HG02571 (cell line): ENCODE data around the gene ARHGAP24.
A peak's percentile ranks its signal among the peaks of the same experiment; 100 is the strongest.
"Not testable (repeated sequence)": the region's sequence is repeated elsewhere in the genome, so short reads cannot be mapped to it uniquely, and the experiment has no call there.

ENCODE experiments used
- ATAC-seq: cut with Tn5 transposase; IDR thresholded peaks from one replicate; pipeline ENCODE4 v1.9.1; 2021; ENCODE audit warnings: mild to moderate bottlenecking, moderate library complexity; ENCODE audit not compliant: unreplicated experiment

Gene ARHGAP24

DNA sequence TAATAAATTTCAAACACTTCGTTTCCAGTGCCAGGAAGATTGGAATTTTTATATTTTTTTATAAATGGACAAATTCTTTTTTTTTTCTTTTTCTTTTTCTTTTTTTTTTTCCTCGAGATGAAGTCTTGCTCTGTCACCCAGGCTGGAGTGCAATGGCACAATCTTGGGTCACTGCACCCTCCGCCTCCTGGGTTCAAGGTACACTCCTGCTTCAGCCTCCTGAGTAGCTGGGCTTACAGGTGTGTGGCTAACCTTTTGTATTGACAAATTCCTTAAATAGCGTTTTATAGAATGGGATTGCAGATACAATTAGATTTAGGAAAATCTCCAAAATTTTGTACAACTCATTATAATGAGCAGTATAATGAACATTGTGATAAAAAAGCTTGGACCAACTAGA is 328.9 kb downstream of the ARHGAP24 start:
- no peak for ATAC-seq

GRCh38 chr4:85805891-85806290 is 330.9 kb downstream of the ARHGAP24 start:
- ATAC-seq = no peak

GRCh38 chr4:85806334-85806733 is 331.4 kb downstream of the ARHGAP24 start:
- ATAC-seq = no peak

DNA sequence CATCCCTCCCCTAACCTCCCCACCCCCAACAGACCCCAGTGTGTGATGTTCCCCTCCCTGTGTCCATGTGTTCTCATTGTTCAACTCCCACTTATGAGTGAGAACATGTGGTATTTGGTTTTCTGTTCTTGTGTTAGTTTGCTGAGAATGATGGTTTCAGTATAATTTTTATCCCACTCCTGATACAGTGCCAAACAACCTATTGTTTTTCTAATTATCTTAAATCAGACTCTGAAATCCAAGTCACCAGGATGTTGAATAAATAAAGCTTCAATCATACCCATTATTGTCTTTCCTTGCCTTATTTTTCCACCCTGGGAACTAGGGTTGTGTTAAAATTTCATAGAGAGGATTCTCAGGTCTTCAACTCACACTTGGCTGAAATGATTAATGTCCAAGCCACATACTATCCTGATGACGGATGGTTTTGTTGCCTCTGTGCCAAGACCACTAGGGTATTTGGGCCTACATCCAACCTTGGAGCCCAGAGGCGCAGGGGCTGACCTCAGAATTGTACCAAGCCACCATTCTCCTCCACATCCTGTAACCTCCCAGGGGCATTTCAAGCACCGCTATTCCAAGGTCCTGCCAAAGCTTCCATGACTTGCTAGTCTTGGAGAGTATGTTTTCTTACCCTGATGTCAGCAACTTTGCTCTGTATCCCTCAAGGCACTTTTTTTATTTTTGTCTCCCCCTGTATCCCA is 332.4 kb downstream of the ARHGAP24 start:
- no peak for ATAC-seq

DNA sequence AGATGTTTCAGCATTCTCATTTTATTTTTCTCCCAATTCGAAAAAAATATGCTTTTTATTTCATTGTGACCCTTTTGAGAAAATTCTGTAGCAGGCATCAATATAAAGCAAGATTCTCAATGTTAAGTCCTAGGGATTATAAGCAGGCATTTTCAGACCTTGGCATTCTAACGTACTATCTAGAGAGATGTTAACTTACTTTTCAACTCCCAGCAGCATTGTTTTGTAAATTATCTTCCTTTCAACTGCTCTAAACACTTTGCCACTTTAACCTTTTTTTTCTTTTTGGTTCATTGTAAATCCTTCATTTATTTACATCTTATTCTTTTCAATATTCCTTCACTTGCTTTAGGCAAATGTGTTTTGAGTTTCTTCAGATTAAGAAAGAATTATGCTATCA is 333.2 kb downstream of the ARHGAP24 start:
- ATAC-seq = no peak

GRCh38 chr4:85808864-85809263 is 333.9 kb downstream of the ARHGAP24 start:
- ATAC-seq = no peak

DNA sequence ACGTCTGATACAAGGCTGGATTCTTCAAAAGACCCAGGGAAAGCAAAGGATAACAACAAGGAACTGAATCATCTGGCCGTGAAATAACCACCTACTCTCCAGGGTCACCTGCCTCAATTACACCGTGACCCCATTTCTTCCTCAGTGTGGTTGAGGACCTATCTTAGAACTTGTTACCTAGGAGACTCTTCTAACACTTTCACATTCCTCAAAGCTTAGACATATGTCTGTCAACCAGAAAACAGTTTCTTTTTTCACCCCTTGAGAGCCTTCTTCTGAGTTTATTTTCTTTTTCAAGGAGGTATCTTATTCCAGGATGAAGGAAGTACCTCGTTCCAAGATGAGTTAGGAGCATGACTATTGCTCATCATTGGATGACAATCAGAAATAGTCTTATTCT is 337.8 kb downstream of the ARHGAP24 start:
- peak; percentile 45 for ATAC-seq

- no peak for ATAC-seq
These were observed 341.0 kb downstream of the ARHGAP24 start for GRCh38 chr4:85815796-85816459.

- ATAC-seq = no peak
These were observed 343.8 kb downstream of the ARHGAP24 start for GRCh38 chr4:85818700-85819099.

DNA sequence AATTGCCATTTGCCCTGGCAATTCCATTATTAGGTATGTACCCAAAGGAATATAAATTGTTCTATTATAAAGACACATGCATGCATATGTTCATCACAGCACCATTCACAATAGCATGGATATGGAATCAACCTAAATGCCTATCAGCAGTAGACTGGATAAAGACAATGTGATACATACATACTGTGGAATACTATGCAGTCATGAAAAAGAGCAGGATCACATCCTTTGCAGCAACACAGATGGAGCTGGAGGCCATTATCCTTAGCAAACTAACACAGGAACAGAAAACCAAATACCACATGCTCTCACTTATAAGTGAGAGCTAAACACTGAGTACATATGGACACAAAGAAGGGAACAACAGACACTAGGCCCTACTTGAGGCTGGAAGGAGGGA is 345.2 kb downstream of the ARHGAP24 start:
- ATAC-seq = not testable (repeated sequence)

GRCh38 chr4:85821688-85822455 is 346.9 kb downstream of the ARHGAP24 start:
- no peak for ATAC-seq

DNA sequence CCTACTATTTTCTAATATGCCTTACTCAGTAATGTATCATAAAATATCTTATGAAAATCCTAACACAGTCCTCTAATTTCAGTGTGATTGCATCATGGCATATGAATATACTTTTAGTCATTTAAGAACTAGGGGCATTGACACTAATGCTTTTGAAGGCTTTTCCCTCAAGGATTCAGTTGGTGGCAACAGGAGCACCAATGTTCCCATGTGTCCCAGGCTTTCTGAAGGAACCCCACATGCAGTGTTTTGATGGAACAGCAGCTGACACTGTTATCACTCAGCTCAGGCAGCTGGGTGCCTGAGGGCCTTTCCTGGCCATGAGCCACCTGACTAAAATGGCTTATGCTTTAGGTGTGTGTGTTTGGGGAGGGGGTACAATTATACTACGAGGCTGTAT is 348.3 kb downstream of the ARHGAP24 start:
- no peak for ATAC-seq

DNA sequence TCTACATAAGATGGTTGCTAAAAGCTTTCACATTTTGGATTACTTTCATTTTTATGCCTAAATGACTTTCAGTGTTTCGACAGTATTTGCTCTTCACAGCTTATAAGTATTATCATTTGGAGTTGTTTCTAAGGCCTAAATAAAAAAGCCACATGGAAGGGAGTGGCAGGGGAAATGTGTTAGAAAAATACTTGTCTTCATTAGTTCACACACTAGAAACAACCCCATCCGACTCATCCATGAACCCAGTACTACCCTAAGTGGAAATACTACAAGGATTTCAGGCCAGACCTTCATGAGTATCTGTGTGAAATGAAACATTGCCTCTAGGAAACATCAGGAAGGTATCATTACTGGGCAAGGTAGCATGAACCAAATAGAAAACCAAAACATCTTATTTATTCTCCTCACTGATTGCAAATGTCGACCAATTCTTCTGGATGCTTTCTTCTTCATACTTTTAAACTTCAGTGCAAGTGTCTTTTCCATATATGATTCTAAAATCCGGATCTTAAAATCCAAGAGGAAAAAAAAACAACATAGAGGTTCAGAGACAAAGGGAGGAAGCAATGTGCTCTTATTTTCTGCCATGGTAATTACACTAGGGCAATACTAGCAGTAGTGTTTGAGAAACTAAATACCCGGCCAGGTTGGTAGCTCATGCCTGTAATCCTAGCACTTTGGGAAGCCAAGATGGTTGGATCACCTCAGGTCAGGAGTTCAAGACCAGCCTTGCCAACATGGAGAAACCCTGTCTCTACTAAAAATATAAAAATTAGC is 349.4 kb downstream of the ARHGAP24 start:
- ATAC-seq = no peak

DNA sequence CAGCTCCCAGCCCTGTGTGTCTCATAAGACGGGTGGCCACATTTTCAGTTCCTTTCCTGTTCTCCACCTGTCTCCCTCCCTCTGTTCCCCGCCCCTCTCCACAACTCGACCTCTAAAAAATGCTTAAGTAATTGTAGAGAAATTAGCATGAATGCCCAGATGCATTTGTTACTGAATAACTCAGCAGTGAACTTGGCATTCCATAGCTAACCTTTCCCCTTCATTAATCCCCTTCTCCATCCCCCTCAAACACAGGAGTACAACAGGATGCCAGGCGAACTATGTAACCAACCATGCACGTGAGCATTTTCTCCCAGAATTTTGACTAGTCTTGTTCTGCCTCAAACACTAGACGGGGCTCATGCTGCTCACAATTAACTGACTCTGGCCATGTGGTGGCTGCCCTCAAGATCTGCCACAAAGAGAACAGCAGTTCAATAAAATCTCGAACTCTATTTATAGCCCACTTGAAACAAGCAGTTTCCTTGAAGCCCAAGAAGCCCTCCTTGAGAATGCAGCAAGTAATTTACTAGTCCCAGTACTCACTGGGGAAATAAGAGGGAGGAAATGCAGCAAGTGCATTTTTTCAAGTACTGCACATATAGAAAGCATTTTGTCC is 351.2 kb downstream of the ARHGAP24 start:
- no peak for ATAC-seq

GRCh38 chr4:85828027-85828890 is 353.3 kb downstream of the ARHGAP24 start:
- ATAC-seq = no peak

GRCh38 chr4:85829276-85830051 is 354.5 kb downstream of the ARHGAP24 start:
- ATAC-seq = no peak

- ATAC-seq = no peak
These were observed 356.7 kb downstream of the ARHGAP24 start for GRCh38 chr4:85831647-85832046.

DNA sequence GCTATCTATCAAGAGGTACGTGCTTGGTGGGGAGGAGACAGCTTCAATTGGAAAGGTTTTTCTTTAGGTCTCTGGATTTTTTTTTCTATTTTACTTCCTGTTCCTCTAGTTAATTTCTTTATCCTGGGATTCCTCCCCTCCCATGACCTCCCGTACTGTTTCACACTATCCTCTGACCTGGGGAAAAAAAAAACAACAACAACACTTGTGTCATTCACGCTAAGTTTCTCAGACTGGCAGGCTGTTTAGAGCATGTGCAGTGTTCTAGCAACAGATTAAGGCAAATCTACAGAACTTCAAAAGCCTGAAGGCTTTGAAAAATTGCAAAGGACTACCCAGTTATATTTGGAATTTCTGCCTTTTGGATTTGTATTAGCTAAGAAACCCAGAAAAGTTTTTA is 358.4 kb downstream of the ARHGAP24 start:
- ATAC-seq = no peak

GRCh38 chr4:85834934-85835333 is 360.0 kb downstream of the ARHGAP24 start:
- no peak for ATAC-seq
